ENCODE results near the gene SLC10A7. TPM values are rescaled to one million over a fixed set of nuclear protein-coding genes. Genes with fewer than 3 reads are reported as not detected.

Gene SLC10A7
- total RNA-seq, 4 donors from 2014 or later, result 10.1 to 24.5 (median 11.7) TPM

GRCh38 chr4:146310319-146311021 is 211.3 kb downstream of the SLC10A7 start:
- Histone ChIP-seq H3K27ac (no peak overlapping the region), H3K9me3 (no peaks in the 10 kb centered on the region), H3K27me3 (no peaks in the 10 kb centered on the region), H3K4me3 (no peak overlapping the region), H3K4me1 (no peaks in the 10 kb centered on the region), H3K36me3 (no peaks in the 10 kb centered on the region)
- TF ChIP-seq POLR2AphosphoS5 (IDR thresholded peaks at IDR 0.05), result no peak
- no peak for TF ChIP-seq POLR2A (IDR thresholded peaks at IDR 0.05)
- TF ChIP-seq CTCF (IDR thresholded peaks at IDR 0.05), result no peak
- TF ChIP-seq EP300 (IDR thresholded peaks at IDR 0.05), result no peak
- no peak for DNase-seq (ENCODE audit: low spot score in 2 of 2)

- TF ChIP-seq POLR2A (IDR thresholded peaks at IDR 0.05) (no peak), POLR2AphosphoS5 (IDR thresholded peaks at IDR 0.05) (no peak), EP300 (IDR thresholded peaks at IDR 0.05) (no peak), CTCF (IDR thresholded peaks at IDR 0.05) (no peak)
- no peaks in the 10 kb centered on the region for H3K36me3 ChIP-seq
- no peaks in the 10 kb centered on the region for H3K9me3 ChIP-seq
- no peak for DNase-seq (ENCODE audit: low spot score in 2 of 2)
- 80% methylated on average over 5 of the region's 5 CpGs for WGBS
- no peak overlapping the region for H3K27ac ChIP-seq
- no peaks in the 10 kb centered on the region for H3K27me3 ChIP-seq
- H3K4me3 ChIP-seq, result no peak overlapping the region
- no peaks in the 10 kb centered on the region for H3K4me1 ChIP-seq
Observed at GRCh38 chr4:146308951-146309350, 212.8 kb downstream of the SLC10A7 start.

GRCh38 chr4:146302822-146303221 is 218.9 kb downstream of the SLC10A7 start:
- Histone ChIP-seq H3K9me3 (no peaks in the 10 kb centered on the region), H3K36me3 (no peaks in the 10 kb centered on the region), H3K4me3 (no peak overlapping the region), H3K4me1 (no peaks in the 10 kb centered on the region), H3K27me3 (no peaks in the 10 kb centered on the region), H3K27ac (no peak overlapping the region)
- TF ChIP-seq POLR2A (IDR thresholded peaks at IDR 0.05), result no peak
- TF ChIP-seq POLR2AphosphoS5 (IDR thresholded peaks at IDR 0.05), result no peak
- TF ChIP-seq CTCF (IDR thresholded peaks at IDR 0.05), result no peak
- no peak for TF ChIP-seq EP300 (IDR thresholded peaks at IDR 0.05)
- no peak for DNase-seq (ENCODE audit: low spot score in 2 of 2)
- WGBS, result 92% methylated on average over 2 of the region's 2 CpGs

- Histone ChIP-seq H3K27ac (no peak overlapping the region), H3K4me3 (no peak overlapping the region), H3K4me1 (no peaks in the 10 kb centered on the region), H3K36me3 (no peaks in the 10 kb centered on the region), H3K27me3 (no peaks in the 10 kb centered on the region), H3K9me3 (no peaks in the 10 kb centered on the region)
- WGBS, result 99% methylated on average over 3 of the region's 3 CpGs
- TF ChIP-seq CTCF (IDR thresholded peaks at IDR 0.05) (no peak), POLR2AphosphoS5 (IDR thresholded peaks at IDR 0.05) (no peak), POLR2A (IDR thresholded peaks at IDR 0.05) (no peak), EP300 (IDR thresholded peaks at IDR 0.05) (no peak)
- DNase-seq (ENCODE audit: low spot score in 2 of 2), result no peak
Observed at GRCh38 chr4:146299607-146300006, 222.1 kb downstream of the SLC10A7 start.

- DNase-seq (ENCODE audit: low spot score in 2 of 2), result no peak
Observed at GRCh38 chr4:146294776-146295175, 227.0 kb downstream of the SLC10A7 start.

More at GRCh38 chr4:146294776-146295175, 227.0 kb downstream of the SLC10A7 start:
- TF ChIP-seq POLR2AphosphoS5 (IDR thresholded peaks at IDR 0.05), result no peak
- no peak for TF ChIP-seq POLR2A (IDR thresholded peaks at IDR 0.05)
- TF ChIP-seq CTCF (IDR thresholded peaks at IDR 0.05), result no peak
- TF ChIP-seq EP300 (IDR thresholded peaks at IDR 0.05), result no peak
- Histone ChIP-seq H3K27ac (no peak overlapping the region), H3K4me3 (no peak overlapping the region), H3K4me1 (no peaks in the 10 kb centered on the region), H3K9me3 (no peaks in the 10 kb centered on the region), H3K27me3 (no peaks in the 10 kb centered on the region), H3K36me3 (no peaks in the 10 kb centered on the region)
- WGBS, result 83% methylated on average over 2 of the region's 2 CpGs
